SJSA1 (cell line): ENCODE results near the gene CLEC16A. TPM values are rescaled to one million over a fixed set of nuclear protein-coding genes. Genes with fewer than 3 reads are reported as not detected.
A peak's percentile ranks its signal among the peaks of the same experiment; 100 is the strongest.

Source experiments
- DNase-seq, 2 experiments: peaks; one replicate each; pipeline ENCODE4 v3.0.0-alpha.2; 2015 to 2020; ENCODE audit warnings: low spot score in 2 of 2, low read depth in 1 of 2
- H3K27ac ChIP-seq: fragments of 250-450 bp; sonication (Bioruptor Pico); 2 replicates; pipeline ENCODE4 v1.5.1; 2020; ENCODE audit warnings: mild to moderate bottlenecking, moderate library complexity
- H3K27me3 ChIP-seq: fragments of 250-450 bp; sonication (Bioruptor Pico); replicated peaks from 2 replicates; pipeline ENCODE4 v1.5.1; 2020; ENCODE audit warnings: mild to moderate bottlenecking, moderate library complexity
- H3K36me3 ChIP-seq: fragments of 250-450 bp; sonication (Bioruptor Pico); 2 replicates; pipeline ENCODE4 v1.5.1; 2020; ENCODE audit warnings: mild to moderate bottlenecking
- H3K4me1 ChIP-seq: fragments of 250-450 bp; sonication (Bioruptor Pico); replicated peaks from 2 replicates; pipeline ENCODE4 v1.6.1; 2021; ENCODE audit warnings: mild to moderate bottlenecking
- H3K4me3 ChIP-seq: fragments of 250-450 bp; sonication (Bioruptor Pico); 2 replicates; pipeline ENCODE4 v1.5.1; 2020; ENCODE audit warnings: mild to moderate bottlenecking
- H3K9me3 ChIP-seq: fragments of 250-450 bp; sonication (Bioruptor Pico); replicated peaks from 2 replicates; pipeline ENCODE4 v1.5.1; 2020; ENCODE audit warnings: mild to moderate bottlenecking
- total RNA-seq: library from RNA; depleted of rRNA; stranded (reverse); fragments of >200 nt; shearing (Covaris generic); gene quantifications from 2 replicates; pipeline ENCODE4 v1.2.3, GENCODE V29; 2014

CLEC16A gene
- total RNA-seq, 1 experiment from 2014 or later, result 14.8 TPM

GRCh38 chr16:11191665-11192064 lies 247.3 kb downstream of the CLEC16A start:
- peak in 1 of 2 experiments; percentile 68 for DNase-seq
- Histone ChIP-seq H3K36me3 (no peaks in the 10 kb centered on the region), H3K27ac (no peak overlapping the region), H3K4me3 (no peak overlapping the region), H3K27me3 (no peaks in the 10 kb centered on the region), H3K4me1 (peaks cover 19% of the 10 kb centered on the region), H3K9me3 (no peaks in the 10 kb centered on the region)

DNA sequence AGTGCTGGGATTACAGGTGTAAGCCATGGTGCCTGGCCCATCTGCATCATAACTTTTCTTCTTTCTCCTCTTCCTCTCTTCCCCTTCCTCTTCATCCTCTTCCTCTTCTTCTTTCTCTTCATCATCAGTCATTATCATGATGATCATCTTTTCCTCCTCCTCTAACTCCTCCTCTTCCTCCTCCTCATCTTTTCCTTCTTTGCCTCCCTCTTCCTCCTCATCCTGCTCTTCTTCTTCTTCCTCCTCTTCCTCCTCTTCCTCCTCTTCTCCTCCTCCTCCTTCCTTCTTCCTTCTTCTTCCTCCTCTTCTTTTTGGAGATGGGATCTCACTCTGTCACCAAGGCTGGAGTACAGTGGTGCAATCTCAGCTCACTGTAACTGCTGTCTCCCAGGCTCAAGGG lies 249.1 kb downstream of the CLEC16A start:
- Histone ChIP-seq H3K27ac (no peak overlapping the region), H3K27me3 (no peaks in the 10 kb centered on the region), H3K36me3 (no peaks in the 10 kb centered on the region), H3K4me1 (peaks cover 19% of the 10 kb centered on the region), H3K4me3 (no peak overlapping the region), H3K9me3 (no peaks in the 10 kb centered on the region)
- DNase-seq, result no peak

DNA sequence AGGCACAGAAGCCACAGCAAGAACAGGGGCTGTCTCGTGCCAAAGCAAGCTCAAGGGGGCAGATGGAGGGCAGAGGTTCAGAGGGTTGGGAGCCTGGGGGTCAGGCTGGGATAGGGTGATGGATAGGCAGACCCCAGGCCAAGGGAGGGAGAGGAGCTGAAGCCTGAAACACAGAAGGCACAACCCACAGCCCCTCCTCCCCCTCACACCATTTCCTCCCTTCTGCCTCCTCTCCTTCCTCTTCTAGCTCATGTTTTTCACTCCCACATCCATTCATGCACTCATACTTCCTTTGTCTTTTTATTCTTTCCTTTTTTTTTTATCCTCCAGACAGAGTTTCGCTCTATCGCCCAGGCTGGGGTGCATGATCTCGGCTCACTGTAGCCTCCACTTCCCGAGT lies 250.5 kb downstream of the CLEC16A start:
- no peak overlapping the region for H3K4me3 ChIP-seq
- H3K27ac ChIP-seq, result no peak overlapping the region
- H3K27me3 ChIP-seq, result no peaks in the 10 kb centered on the region
- peaks cover 19% of the 10 kb centered on the region for H3K4me1 ChIP-seq
- no peaks in the 10 kb centered on the region for H3K9me3 ChIP-seq
- DNase-seq, result no peak
- H3K36me3 ChIP-seq, result no peaks in the 10 kb centered on the region

- no peaks in the 10 kb centered on the region for H3K36me3 ChIP-seq
- H3K4me3 ChIP-seq, result no peak overlapping the region
- no peaks in the 10 kb centered on the region for H3K9me3 ChIP-seq
- peaks cover 21% of the 10 kb centered on the region for H3K4me1 ChIP-seq
- DNase-seq, result no peak
- no peak overlapping the region for H3K27ac ChIP-seq
- no peaks in the 10 kb centered on the region for H3K27me3 ChIP-seq
Observed at GRCh38 chr16:11196286-11196828, 252.0 kb downstream of the CLEC16A start.

DNA sequence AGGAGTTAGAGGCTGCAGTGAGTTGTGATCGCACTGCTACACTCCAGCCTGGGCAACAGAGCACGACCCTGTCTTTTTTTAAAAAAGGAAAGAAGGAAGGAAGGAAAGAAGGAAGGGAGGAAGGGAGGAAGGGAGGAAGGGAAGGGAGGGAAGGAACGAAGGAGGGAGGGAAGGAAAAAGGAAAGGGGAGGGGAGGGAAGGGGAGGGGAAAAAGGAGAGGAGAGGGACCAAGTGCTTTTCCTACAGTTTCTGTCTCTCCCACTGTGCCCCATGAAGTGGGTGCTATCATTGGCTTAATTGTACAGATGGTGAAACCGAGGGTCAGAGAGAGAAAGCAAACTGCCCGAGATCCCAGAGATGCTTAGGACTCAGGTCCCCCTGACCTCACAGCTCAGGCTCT lies 254.0 kb downstream of the CLEC16A start:
- Histone ChIP-seq H3K27ac (no peak overlapping the region), H3K36me3 (no peaks in the 10 kb centered on the region), H3K4me1 (peaks cover 26% of the 10 kb centered on the region), H3K9me3 (no peaks in the 10 kb centered on the region), H3K27me3 (no peaks in the 10 kb centered on the region), H3K4me3 (no peak overlapping the region)
- no peak for DNase-seq

GRCh38 chr16:11198828-11199227 lies 254.5 kb downstream of the CLEC16A start:
- Histone ChIP-seq H3K4me1 (peaks cover 26% of the 10 kb centered on the region), H3K27ac (no peak overlapping the region), H3K27me3 (no peaks in the 10 kb centered on the region), H3K36me3 (no peaks in the 10 kb centered on the region), H3K9me3 (no peaks in the 10 kb centered on the region), H3K4me3 (no peak overlapping the region)
- no peak for DNase-seq

DNA sequence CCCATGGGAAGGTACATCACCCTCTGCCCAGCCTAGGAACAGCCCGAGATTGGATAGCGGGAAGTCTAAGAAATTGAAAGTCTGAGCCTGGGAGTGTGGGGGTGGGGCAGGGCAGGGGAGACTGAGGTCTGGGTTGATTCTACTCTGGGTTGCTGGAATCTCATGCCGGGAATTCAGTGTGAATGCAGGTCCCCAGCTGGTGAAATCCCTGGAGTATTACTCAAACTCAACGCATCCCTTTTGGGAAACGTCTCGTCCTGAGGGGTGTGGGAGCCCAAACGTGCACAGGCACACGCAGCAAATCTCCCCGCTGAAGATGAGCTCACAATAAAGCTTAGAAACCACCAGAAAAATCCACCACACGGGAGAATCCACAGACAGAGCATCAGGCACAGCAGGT lies 256.2 kb downstream of the CLEC16A start:
- H3K27ac ChIP-seq, result no peak overlapping the region
- no peaks in the 10 kb centered on the region for H3K36me3 ChIP-seq
- H3K27me3 ChIP-seq, result no peaks in the 10 kb centered on the region
- H3K4me3 ChIP-seq, result no peak overlapping the region
- DNase-seq, result no peak
- H3K9me3 ChIP-seq, result no peaks in the 10 kb centered on the region
- peaks cover 26% of the 10 kb centered on the region for H3K4me1 ChIP-seq

DNA sequence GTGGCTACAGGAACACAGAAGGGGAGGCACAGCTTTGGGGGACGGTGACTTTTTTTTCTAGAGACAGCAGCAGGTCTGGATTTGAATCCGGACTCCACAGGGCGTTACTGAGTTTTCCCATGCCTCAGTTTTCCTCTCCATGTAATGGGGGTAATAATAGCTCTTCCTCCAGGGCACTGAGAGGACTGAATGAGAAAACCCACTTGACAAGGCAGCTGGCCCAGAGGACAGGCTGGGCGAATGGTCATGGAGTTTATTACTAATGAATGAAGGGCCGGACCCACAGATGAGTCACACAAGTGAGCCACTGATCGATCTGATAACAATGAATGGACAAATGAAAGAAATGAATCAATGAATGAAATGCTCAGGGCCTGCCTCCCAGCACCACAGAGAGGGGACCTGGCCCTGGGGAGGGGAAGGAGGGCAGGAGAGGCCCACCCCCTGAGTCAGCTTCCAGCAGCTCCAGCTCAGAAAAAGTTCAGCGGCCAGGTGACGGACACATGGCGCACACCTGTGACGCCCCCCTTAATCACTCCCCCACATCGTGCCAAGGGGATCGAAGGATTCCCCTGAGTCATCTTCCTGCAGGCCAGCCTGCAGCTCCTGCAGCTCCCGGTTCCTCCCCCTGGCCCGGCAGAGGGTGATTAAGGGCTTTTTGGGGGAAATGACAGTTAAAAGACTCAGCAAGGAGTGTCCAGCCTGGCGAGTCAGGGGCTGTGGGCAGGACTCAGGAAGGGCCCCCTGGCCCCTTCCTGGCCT lies 257.3 kb downstream of the CLEC16A start:
- peaks cover 26% of the 10 kb centered on the region for H3K4me1 ChIP-seq
- no peak overlapping the region for H3K4me3 ChIP-seq
- no peaks in the 10 kb centered on the region for H3K9me3 ChIP-seq
- peak; percentile 63 to 72 for DNase-seq
- H3K27ac ChIP-seq, result peak overlapping the region; percentile 37; the same call in 1 of the 2 replicates
- H3K27me3 ChIP-seq, result no peaks in the 10 kb centered on the region
- no peaks in the 10 kb centered on the region for H3K36me3 ChIP-seq

GRCh38 chr16:11202260-11203091 lies 258.1 kb downstream of the CLEC16A start:
- no peak for DNase-seq
- no peaks in the 10 kb centered on the region for H3K36me3 ChIP-seq
- H3K4me3 ChIP-seq, result no peak overlapping the region
- peak overlapping the region; percentile 37; the same call in 1 of the 2 replicates for H3K27ac ChIP-seq
- 0 out of 2 replicates have a peak, but pooled peaks cover under 1% of the 10 kb centered on the region for H3K9me3 ChIP-seq
- peaks cover 26% of the 10 kb centered on the region for H3K4me1 ChIP-seq
- no peaks in the 10 kb centered on the region for H3K27me3 ChIP-seq

- no peaks in the 10 kb centered on the region for H3K27me3 ChIP-seq
- H3K27ac ChIP-seq, result no peak overlapping the region
- no peaks in the 10 kb centered on the region for H3K36me3 ChIP-seq
- H3K4me3 ChIP-seq, result no peak overlapping the region
- DNase-seq, result no peak
- 0 out of 2 replicates have a peak, but pooled peaks cover 4% of the 10 kb centered on the region for H3K9me3 ChIP-seq
- peaks cover 26% of the 10 kb centered on the region for H3K4me1 ChIP-seq
Observed at GRCh38 chr16:11203111-11203623, 258.8 kb downstream of the CLEC16A start.

DNA sequence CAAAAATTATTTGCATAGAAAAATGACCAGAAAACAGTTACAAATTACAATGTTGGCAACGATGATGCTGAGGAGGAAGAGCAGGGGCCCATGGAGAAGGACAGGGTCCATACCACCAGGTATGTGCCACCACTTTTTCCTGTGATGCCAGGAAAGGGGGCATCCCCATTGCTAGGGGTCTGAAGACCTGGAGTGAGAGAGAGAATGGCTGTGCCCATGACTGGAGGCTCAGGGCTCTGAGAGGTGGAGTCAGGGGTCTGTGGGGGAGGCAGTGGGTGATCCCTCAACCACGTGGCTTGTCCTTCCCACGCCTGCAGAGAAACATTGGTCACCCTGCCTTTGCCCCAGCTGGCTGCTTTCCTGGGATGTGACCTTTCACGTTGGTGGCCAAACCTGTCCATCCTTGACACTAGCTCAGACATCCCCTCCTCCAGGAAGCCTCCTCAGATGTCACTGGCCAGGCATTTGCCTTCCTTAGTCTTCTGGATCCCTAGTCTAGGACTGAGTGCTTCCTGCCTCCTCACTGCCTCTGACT lies 260.2 kb downstream of the CLEC16A start:
- H3K9me3 ChIP-seq, result 0 out of 2 replicates have a peak, but pooled peaks cover 4% of the 10 kb centered on the region
- H3K27ac ChIP-seq, result no peak overlapping the region
- no peak for DNase-seq
- no peak overlapping the region for H3K4me3 ChIP-seq
- peaks cover 26% of the 10 kb centered on the region for H3K4me1 ChIP-seq
- H3K36me3 ChIP-seq, result no peaks in the 10 kb centered on the region
- no peaks in the 10 kb centered on the region for H3K27me3 ChIP-seq

DNA sequence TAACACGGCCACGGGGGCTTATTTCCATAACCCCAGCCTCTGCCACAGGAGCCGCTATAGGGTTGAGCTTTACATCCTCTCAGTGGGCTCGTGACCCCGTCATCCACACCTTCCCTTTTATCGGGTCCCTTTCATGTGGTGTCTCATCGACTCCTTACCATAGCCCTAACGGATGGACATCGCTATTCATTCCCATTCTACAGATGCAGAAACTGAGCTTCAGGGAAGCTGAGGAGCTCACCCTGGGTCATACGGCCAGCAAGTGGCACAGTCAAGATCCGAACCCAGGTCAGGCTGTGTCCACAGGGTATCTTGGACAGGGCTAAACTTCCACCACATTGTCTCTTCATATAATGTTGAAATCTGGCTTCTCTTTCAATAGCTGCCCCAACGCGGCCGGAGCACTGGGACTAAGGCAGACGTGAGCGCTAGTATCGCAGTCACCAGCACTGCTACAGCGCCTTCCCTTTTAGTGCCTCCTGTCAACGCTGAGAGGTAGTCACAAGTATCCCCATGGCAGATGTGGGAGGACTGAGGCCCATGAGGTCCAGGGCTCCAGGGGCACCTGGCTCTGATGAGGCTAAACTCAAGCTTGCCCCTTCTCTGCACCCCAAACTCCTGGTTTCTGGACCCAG lies 260.8 kb downstream of the CLEC16A start:
- H3K9me3 ChIP-seq, result 0 out of 2 replicates have a peak, but pooled peaks cover 4% of the 10 kb centered on the region
- peaks cover 25% of the 10 kb centered on the region for H3K4me1 ChIP-seq
- no peaks in the 10 kb centered on the region for H3K36me3 ChIP-seq
- H3K27me3 ChIP-seq, result no peaks in the 10 kb centered on the region
- H3K4me3 ChIP-seq, result no peak overlapping the region
- H3K27ac ChIP-seq, result no peak overlapping the region
- no peak for DNase-seq
